DOHH2 (cell line): Measurements from ENCODE around the gene TAPT1.

Experiments used
- H3F3A ChIP-seq: fragments of 200-600 bp; sonication (generic), shearing (Covaris generic); 2 replicates; pipeline ENCODE4 v1.6.0; 2016; ENCODE audit warnings: antibody characterized with exemption, mild to moderate bottlenecking; ENCODE audit not compliant: control insufficient read depth, insufficient read depth
- H3K27ac ChIP-seq: fragments of 200-600 bp; sonication (generic); 2 replicates; pipeline ENCODE4 v1.5.1; 2014; ENCODE audit warnings: low read depth, mild to moderate bottlenecking, low read length, moderate library complexity
- H3K27me3 ChIP-seq: fragments of 200-600 bp; sonication (generic); 2 replicates; pipeline ENCODE4 v1.6.1; 2014; ENCODE audit warnings: mild to moderate bottlenecking, low read length, mixed read lengths; ENCODE audit not compliant: control insufficient read depth
- H3K36me3 ChIP-seq: fragments of 200-600 bp; sonication (generic); 2 replicates; pipeline ENCODE4 v1.6.1; 2014; ENCODE audit warnings: mild to moderate bottlenecking, low read length, moderate library complexity, mixed read lengths; ENCODE audit not compliant: control insufficient read depth
- H3K4me1 ChIP-seq: fragments of 200-600 bp; sonication (generic); 2 replicates; pipeline ENCODE4 v1.6.1; 2014; ENCODE audit warnings: mild to moderate bottlenecking, low read length, mixed read lengths; ENCODE audit not compliant: control insufficient read depth
- H3K4me2 ChIP-seq: fragments of 200-600 bp; sonication (generic); 2 replicates; pipeline ENCODE4 v1.6.0; 2014; ENCODE audit warnings: mild to moderate bottlenecking, low read length, moderate library complexity
- H3K4me3 ChIP-seq: fragments of 200-600 bp; sonication (generic); 2 replicates; pipeline ENCODE4 v1.5.1; 2014; ENCODE audit warnings: mild to moderate bottlenecking, low read length, mixed read lengths
- H3K79me2 ChIP-seq: fragments of 200-600 bp; sonication (generic); 2 replicates; pipeline ENCODE4 v1.6.1; 2014; ENCODE audit warnings: mild to moderate bottlenecking, low read length, mixed read lengths; ENCODE audit not compliant: control insufficient read depth
- H3K9me2 ChIP-seq: fragments of 200-600 bp; sonication (generic); replicated peaks from 2 replicates; pipeline ENCODE4 v1.6.1; 2014; ENCODE audit warnings: mild to moderate bottlenecking, low read length, mixed read lengths; ENCODE audit not compliant: control insufficient read depth
- H3K9me3 ChIP-seq: fragments of 200-600 bp; sonication (generic); 2 replicates; pipeline ENCODE4 v1.6.1; 2014; ENCODE audit warnings: antibody characterized with exemption, low read length, mixed read lengths; ENCODE audit not compliant: control insufficient read depth, insufficient read depth
- H4K20me1 ChIP-seq: fragments of 200-600 bp; sonication (generic); 2 replicates; pipeline ENCODE4 v1.6.0; 2014; ENCODE audit warnings: low read depth, mild to moderate bottlenecking, antibody characterized with exemption, low read length, moderate library complexity; ENCODE audit not compliant: control insufficient read depth, insufficient read depth
- CTCF ChIP-seq: fragments of 200-600 bp; sonication (generic); IDR thresholded peaks from one replicate; pipeline ENCODE4 v1.5.1; 2014; ENCODE audit warnings: antibody characterized with exemption, mild to moderate bottlenecking, low read depth, low read length; ENCODE audit not compliant: poor library complexity, severe bottlenecking
- EZH2phosphoT487 ChIP-seq: fragments of 200-600 bp; sonication (generic); IDR thresholded peaks from 2 replicates; pipeline ENCODE4 v1.6.1; 2017; ENCODE audit warnings: borderline replicate concordance, mild to moderate bottlenecking, antibody characterized with exemption, low read length, moderate library complexity, mixed read lengths

TAPT1 gene

GRCh38 chr4:16262188-16262587 is 35.9 kb upstream of the TAPT1 start:
- H4K20me1 ChIP-seq: no peaks in the 10 kb centered on the region
- peaks cover 6% of the 10 kb centered on the region; the same call in 1 of the 2 replicates for H3F3A ChIP-seq
- no peaks in the 10 kb centered on the region for H3K27me3 ChIP-seq
- peaks cover 55% of the 10 kb centered on the region for H3K4me1 ChIP-seq
- peak overlapping the region; percentile 73 for H3K27ac ChIP-seq
- no peaks in the 10 kb centered on the region for H3K9me2 ChIP-seq
- no peaks in the 10 kb centered on the region for H3K36me3 ChIP-seq
- H3K9me3 ChIP-seq: no peaks in the 10 kb centered on the region
- no peak for TF ChIP-seq EZH2phosphoT487
- TF ChIP-seq CTCF: no peak
- H3K79me2 ChIP-seq: no peaks in the 10 kb centered on the region
- H3K4me2 ChIP-seq: peak overlapping the region; percentile 69
- H3K4me3 ChIP-seq: no peak overlapping the region

- TF ChIP-seq CTCF: no peak
- no peak for TF ChIP-seq EZH2phosphoT487
- Histone ChIP-seq H3K4me2 (peak overlapping the region; percentile 69), H3K9me3 (no peaks in the 10 kb centered on the region)
Observed at GRCh38 chr4:16261313-16261878, 35.1 kb upstream of the TAPT1 start.

GRCh38 chr4:16259889-16260246 is 33.6 kb upstream of the TAPT1 start:
- no peak overlapping the region for H3K4me2 ChIP-seq
- no peaks in the 10 kb centered on the region for H3K79me2 ChIP-seq
- H3F3A ChIP-seq: peaks cover 6% of the 10 kb centered on the region; the same call in 1 of the 2 replicates
- H3K27ac ChIP-seq: no peak overlapping the region
- no peaks in the 10 kb centered on the region for H3K36me3 ChIP-seq
- no peaks in the 10 kb centered on the region for H3K9me2 ChIP-seq
- TF ChIP-seq CTCF (no peak), EZH2phosphoT487 (no peak)
- no peak overlapping the region for H3K4me3 ChIP-seq
- H3K9me3 ChIP-seq: no peaks in the 10 kb centered on the region
- peaks cover 51% of the 10 kb centered on the region for H3K4me1 ChIP-seq
- H3K27me3 ChIP-seq: no peaks in the 10 kb centered on the region
- no peaks in the 10 kb centered on the region for H4K20me1 ChIP-seq

More at GRCh38 chr4:16261313-16261878, 35.1 kb upstream of the TAPT1 start:
- Histone ChIP-seq H3K79me2 (no peaks in the 10 kb centered on the region), H3K4me3 (peak overlapping the region; percentile 49), H3K9me2 (no peaks in the 10 kb centered on the region), H3K36me3 (no peaks in the 10 kb centered on the region), H3K27me3 (no peaks in the 10 kb centered on the region), H4K20me1 (no peaks in the 10 kb centered on the region), H3K27ac (peak overlapping the region; percentile 73), H3F3A (peaks cover 6% of the 10 kb centered on the region; the same call in 1 of the 2 replicates), H3K4me1 (peaks cover 55% of the 10 kb centered on the region)
